Activated CD4-positive, alpha-beta T cell treated with anti-CD3 and anti-CD28 coated beads, Interleukin-10, Interleukin-2, amounts not matched to agents 100 ng/mL and 50 ng/mL, durations not matched to agents 16 hours and 8 hours (primary cell): Measurements from ENCODE around the gene MAT2B.

Source experiments
- DNase-seq: peaks from one replicate; pipeline ENCODE4 v3.0.0-alpha.2; 2020

MAT2B gene

GRCh38 chr5:163505368-163506094 is at the start of gene MAT2B:
MAT2B (plus strand) TSS chr5:163505619; CDS start chr5:163505687, 68 bp downstream.
- DNase-seq: peak; percentile 97

GRCh38 chr5:163456029-163456589 is 49.3 kb upstream of the MAT2B start:
- no peak for DNase-seq

GRCh38 chr5:163456840-163457239 is 48.6 kb upstream of the MAT2B start:
- no peak for DNase-seq

- DNase-seq: no peak
These were observed 46.5 kb upstream of the MAT2B start for GRCh38 chr5:163458778-163459385.

- no peak for DNase-seq
These were observed 46.0 kb upstream of the MAT2B start for GRCh38 chr5:163459462-163459818.

GRCh38 chr5:163459819-163460561 is 45.4 kb upstream of the MAT2B start, which contains the start of gene NUDCD2:
NUDCD2 (minus strand) TSS chr5:163460102; CDS start chr5:163460050, 52 bp downstream.
- peak; percentile 98 for DNase-seq

- DNase-seq: no peak
These were observed 44.8 kb upstream of the MAT2B start, which contains the start of gene HMMR for GRCh38 chr5:163460562-163461171. HMMR (plus strand) TSS chr5:163460632; CDS start chr5:163460693, 61 bp downstream.

GRCh38 chr5:163463063-163463435 is 42.4 kb upstream of the MAT2B start:
- DNase-seq: no peak

GRCh38 chr5:163467682-163468081 is 37.7 kb upstream of the MAT2B start:
- no peak for DNase-seq

- DNase-seq: no peak
These were observed 31.7 kb upstream of the MAT2B start for GRCh38 chr5:163473635-163474243.

- DNase-seq: no peak
These were observed 30.0 kb upstream of the MAT2B start for GRCh38 chr5:163475411-163475810.

GRCh38 chr5:163478126-163478981 is 27.1 kb upstream of the MAT2B start:
- DNase-seq: no peak

- no peak for DNase-seq
These were observed 26.5 kb upstream of the MAT2B start for GRCh38 chr5:163478982-163479271.

- no peak for DNase-seq
These were observed 16.2 kb upstream of the MAT2B start for GRCh38 chr5:163489055-163489744.

- no peak for DNase-seq
These were observed 15.7 kb upstream of the MAT2B start for GRCh38 chr5:163489745-163490075.

- no peak for DNase-seq
These were observed 9.1 kb upstream of the MAT2B start for GRCh38 chr5:163496286-163496685.

GRCh38 chr5:163497315-163497714 is 8.1 kb upstream of the MAT2B start:
- DNase-seq: no peak

GRCh38 chr5:163498886-163499285 is 6.5 kb upstream of the MAT2B start:
- no peak for DNase-seq

- no peak for DNase-seq
These were observed 2.9 kb upstream of the MAT2B start for GRCh38 chr5:163502521-163502920.

GRCh38 chr5:163503106-163504078 is 2.0 kb upstream of the MAT2B start:
- peak; percentile 62 for DNase-seq
